Measurements from ENCODE around the gene HSFX3. TPM values are rescaled to one million over a fixed set of nuclear protein-coding genes. Genes with fewer than 3 reads are reported as not detected.
A peak's percentile ranks its signal among the peaks of the same experiment; 100 is the strongest.
"Not testable (repeated sequence)": the region's sequence is repeated elsewhere in the genome, so short reads cannot be mapped to it uniquely, and the experiment has no call there.

Gene HSFX3
- total RNA-seq, 1 donor, result not detected

- DNase-seq (ENCODE audit: low read depth in 2 of 3, low spot score in 2 of 3), result not testable (repeated sequence)
Observed at GRCh38 chrX:149545545-149546543, 3.9 kb downstream of the HSFX3 start.

GRCh38 chrX:149541521-149542047, 8.1 kb downstream of the HSFX3 start:
- DNase-seq (ENCODE audit: low read depth in 2 of 3, low spot score in 2 of 3), result peak in 1 of 3 donors; percentile 5

GRCh38 chrX:149540621-149541520, 8.9 kb downstream of the HSFX3 start, which contains the start of gene EOLA1:
TSS of gene EOLA1 (plus strand) at chrX:149541012. CDS start at chrX:149545631, 4,619 bp downstream.
- peak; percentile 69 to 92 (median 87) for DNase-seq (ENCODE audit: low read depth in 2 of 3, low spot score in 2 of 3)

- peak; percentile 68 to 93 (median 86) for DNase-seq (ENCODE audit: low read depth in 2 of 3, low spot score in 2 of 3)
Observed at GRCh38 chrX:149540131-149540620, 9.5 kb downstream of the HSFX3 start.

GRCh38 chrX:149539283-149540130, 10.2 kb downstream of the HSFX3 start:
- DNase-seq (ENCODE audit: low read depth in 2 of 3, low spot score in 2 of 3), result peak; percentile 54 to 93 (median 88)

- not testable (repeated sequence) for DNase-seq (ENCODE audit: low read depth in 2 of 3, low spot score in 2 of 3)
Observed at GRCh38 chrX:149537474-149537873, 12.2 kb downstream of the HSFX3 start.

- DNase-seq (ENCODE audit: low read depth in 2 of 3, low spot score in 2 of 3), result not testable (repeated sequence)
Observed at GRCh38 chrX:149534926-149535602, 14.7 kb downstream of the HSFX3 start.

- DNase-seq (ENCODE audit: low read depth in 2 of 3, low spot score in 2 of 3), result not testable (repeated sequence)
Observed at GRCh38 chrX:149533999-149534398, 15.7 kb downstream of the HSFX3 start.

- not testable (repeated sequence) for DNase-seq (ENCODE audit: low read depth in 2 of 3, low spot score in 2 of 3)
Observed at GRCh38 chrX:149532868-149533267, 16.9 kb downstream of the HSFX3 start.

GRCh38 chrX:149531599-149531998, 18.1 kb downstream of the HSFX3 start:
- DNase-seq (ENCODE audit: low read depth in 2 of 3, low spot score in 2 of 3), result peak in 2 of 3 donors; percentile 47 to 66

- no peak for DNase-seq (ENCODE audit: low read depth in 2 of 3, low spot score in 2 of 3)
Observed at GRCh38 chrX:149528381-149528780, 21.3 kb downstream of the HSFX3 start.

GRCh38 chrX:149527705-149528104, 22.0 kb downstream of the HSFX3 start:
- peak in 1 of 3 donors; percentile 63 for DNase-seq (ENCODE audit: low read depth in 2 of 3, low spot score in 2 of 3)

GRCh38 chrX:149526318-149527033, 23.2 kb downstream of the HSFX3 start:
- not testable (repeated sequence) for DNase-seq (ENCODE audit: low read depth in 2 of 3, low spot score in 2 of 3)

GRCh38 chrX:149525903-149526302, 23.8 kb downstream of the HSFX3 start:
- DNase-seq (ENCODE audit: low read depth in 2 of 3, low spot score in 2 of 3), result peak in 1 of 3 donors; percentile 52

- DNase-seq (ENCODE audit: low read depth in 2 of 3, low spot score in 2 of 3), result peak in 2 of 3 donors; percentile 37 to 82
Observed at GRCh38 chrX:149525389-149525788, 24.3 kb downstream of the HSFX3 start.

- no peak for DNase-seq (ENCODE audit: low read depth in 2 of 3, low spot score in 2 of 3)
Observed at GRCh38 chrX:149522916-149523315, 26.8 kb downstream of the HSFX3 start.

- no peak for DNase-seq (ENCODE audit: low read depth in 2 of 3, low spot score in 2 of 3)
Observed at GRCh38 chrX:149521438-149521837, 28.3 kb downstream of the HSFX3 start.

GRCh38 chrX:149520636-149521277, 29.0 kb downstream of the HSFX3 start:
- not testable (repeated sequence) for DNase-seq (ENCODE audit: low read depth in 2 of 3, low spot score in 2 of 3)

All from hematopoietic multipotent progenitor cell (in vitro differentiated cells).